ENCODE measurements around the gene EGFL7.

DNA sequence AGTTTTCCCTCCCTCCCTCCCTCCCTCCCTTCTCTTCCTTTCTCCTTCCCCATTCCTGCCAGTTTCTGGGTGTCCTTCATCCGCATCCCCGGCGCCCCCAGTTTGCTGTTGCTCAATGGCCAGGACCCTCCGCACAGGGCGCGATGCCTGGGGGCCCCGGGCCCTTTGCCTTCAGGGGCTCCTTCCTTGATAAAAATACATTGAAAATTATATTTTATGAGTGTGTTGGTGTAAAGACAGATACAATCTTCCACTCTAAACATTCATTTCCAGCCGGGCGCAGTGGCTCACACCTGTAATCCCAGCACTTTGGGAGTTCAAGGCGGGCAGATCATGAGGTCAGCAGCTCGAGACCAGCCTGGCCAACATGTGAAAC, 32.1 kb downstream of the EGFL7 start:
- TF ChIP-seq, protein P1, sequence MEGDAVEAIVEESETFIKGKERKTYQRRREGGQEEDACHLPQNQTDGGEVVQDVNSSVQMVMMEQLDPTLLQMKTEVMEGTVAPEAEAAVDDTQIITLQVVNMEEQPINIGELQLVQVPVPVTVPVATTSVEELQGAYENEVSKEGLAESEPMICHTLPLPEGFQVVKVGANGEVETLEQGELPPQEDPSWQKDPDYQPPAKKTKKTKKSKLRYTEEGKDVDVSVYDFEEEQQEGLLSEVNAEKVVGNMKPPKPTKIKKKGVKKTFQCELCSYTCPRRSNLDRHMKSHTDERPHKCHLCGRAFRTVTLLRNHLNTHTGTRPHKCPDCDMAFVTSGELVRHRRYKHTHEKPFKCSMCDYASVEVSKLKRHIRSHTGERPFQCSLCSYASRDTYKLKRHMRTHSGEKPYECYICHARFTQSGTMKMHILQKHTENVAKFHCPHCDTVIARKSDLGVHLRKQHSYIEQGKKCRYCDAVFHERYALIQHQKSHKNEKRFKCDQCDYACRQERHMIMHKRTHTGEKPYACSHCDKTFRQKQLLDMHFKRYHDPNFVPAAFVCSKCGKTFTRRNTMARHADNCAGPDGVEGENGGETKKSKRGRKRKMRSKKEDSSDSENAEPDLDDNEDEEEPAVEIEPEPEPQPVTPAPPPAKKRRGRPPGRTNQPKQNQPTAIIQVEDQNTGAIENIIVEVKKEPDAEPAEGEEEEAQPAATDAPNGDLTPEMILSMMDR (conservative IDR thresholded peaks at IDR 0.05), result no peak
- TF ChIP-seq EZH2 (IDR thresholded peaks at IDR 0.05; ENCODE audit: low read depth), result no peak
